ENCODE results near the gene MYO5A.

DNA sequence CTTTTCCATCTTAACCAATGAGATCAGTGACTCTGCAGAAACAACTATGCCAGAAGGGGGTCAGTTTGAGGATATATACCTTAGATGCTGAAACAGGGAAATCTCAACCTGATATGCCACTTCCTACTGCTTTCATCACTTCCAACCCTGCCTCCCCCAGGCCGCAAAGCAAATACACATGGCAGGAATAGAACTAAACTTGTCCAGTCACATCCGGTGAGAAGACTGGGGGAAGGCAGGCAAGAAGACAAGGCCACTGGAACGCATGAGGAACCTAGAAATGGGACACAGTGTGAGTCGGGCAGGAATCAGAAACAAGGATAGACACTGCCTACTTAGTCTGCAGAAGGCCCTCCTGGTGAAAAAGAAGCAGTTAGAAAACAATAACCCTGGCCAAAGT lies 90.6 kb downstream of the MYO5A start:
- TF ChIP-seq POLR2A (IDR thresholded peaks at IDR 0.05; ENCODE audit: extremely low read depth, insufficient read length): no peak
- TF ChIP-seq, protein P1, sequence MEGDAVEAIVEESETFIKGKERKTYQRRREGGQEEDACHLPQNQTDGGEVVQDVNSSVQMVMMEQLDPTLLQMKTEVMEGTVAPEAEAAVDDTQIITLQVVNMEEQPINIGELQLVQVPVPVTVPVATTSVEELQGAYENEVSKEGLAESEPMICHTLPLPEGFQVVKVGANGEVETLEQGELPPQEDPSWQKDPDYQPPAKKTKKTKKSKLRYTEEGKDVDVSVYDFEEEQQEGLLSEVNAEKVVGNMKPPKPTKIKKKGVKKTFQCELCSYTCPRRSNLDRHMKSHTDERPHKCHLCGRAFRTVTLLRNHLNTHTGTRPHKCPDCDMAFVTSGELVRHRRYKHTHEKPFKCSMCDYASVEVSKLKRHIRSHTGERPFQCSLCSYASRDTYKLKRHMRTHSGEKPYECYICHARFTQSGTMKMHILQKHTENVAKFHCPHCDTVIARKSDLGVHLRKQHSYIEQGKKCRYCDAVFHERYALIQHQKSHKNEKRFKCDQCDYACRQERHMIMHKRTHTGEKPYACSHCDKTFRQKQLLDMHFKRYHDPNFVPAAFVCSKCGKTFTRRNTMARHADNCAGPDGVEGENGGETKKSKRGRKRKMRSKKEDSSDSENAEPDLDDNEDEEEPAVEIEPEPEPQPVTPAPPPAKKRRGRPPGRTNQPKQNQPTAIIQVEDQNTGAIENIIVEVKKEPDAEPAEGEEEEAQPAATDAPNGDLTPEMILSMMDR (IDR thresholded peaks at IDR 0.05; ENCODE audit: low read depth, low read length): no peak

All from NB4 (cell line).